ENCODE results near the gene CHRNG.

- TF ChIP-seq CTCF (IDR thresholded peaks at IDR 0.05; ENCODE audit: insufficient read depth, low read length, poor library complexity, severe bottlenecking) (no peak), EZH2phosphoT487 (conservative IDR thresholded peaks at IDR 0.05; ENCODE audit: low read length) (no peak)
Observed at GRCh38 chr2:232567721-232568120, 28.2 kb downstream of the CHRNG start.

Measured in SU-DHL-6 (cell line).